Esophagus (tissue), 2 donors: Measurements from ENCODE around the gene SP6. TPM values are rescaled to one million over a fixed set of nuclear protein-coding genes. Genes with fewer than 3 reads are reported as not detected.

ENCODE experiments used
- H3K27ac ChIP-seq, 2 donors: one replicate each; pipeline ENCODE4 v1.5.1; 2013; ENCODE audit warnings: low read depth in 2 of 2, mild to moderate bottlenecking in 2 of 2, inconsistent platforms in 1 of 2, low read length in 1 of 2, moderate library complexity in 1 of 2
- H3K27me3 ChIP-seq, 2 donors: one replicate each; pipeline ENCODE4 v1.6.1; 2013; ENCODE audit warnings: low read length in 2 of 2, control low read depth in 1 of 2, mild to moderate bottlenecking in 1 of 2; ENCODE audit not compliant: insufficient read depth in 2 of 2, control insufficient read depth in 1 of 2
- H3K36me3 ChIP-seq, 2 donors: one replicate each; pipeline ENCODE4 v1.6.1; 2013; ENCODE audit warnings: low read length in 1 of 2; ENCODE audit not compliant: control insufficient read depth in 2 of 2, insufficient read depth in 2 of 2
- H3K4me1 ChIP-seq, 2 donors: one replicate each; pipeline ENCODE4 v1.6.1; 2013; ENCODE audit warnings: low read length in 1 of 2; ENCODE audit not compliant: control insufficient read depth in 2 of 2, insufficient read depth in 2 of 2
- H3K4me3 ChIP-seq, 2 donors: one replicate each; pipeline ENCODE4 v1.5.1; 2013; ENCODE audit warnings: low read length in 2 of 2, mild to moderate bottlenecking in 2 of 2, low read depth in 1 of 2, moderate library complexity in 1 of 2
- H3K9me3 ChIP-seq, 2 donors: one replicate each; pipeline ENCODE4 v1.6.1; 2013; ENCODE audit warnings: mild to moderate bottlenecking in 2 of 2, low read depth in 1 of 2, low read length in 1 of 2, moderate library complexity in 1 of 2; ENCODE audit not compliant: control insufficient read depth in 2 of 2, insufficient read depth in 1 of 2
- WGBS, 2 donors: extraction: QIAGEN DNeasy Blood & Tissue Kit; methylation state at CpG; one replicate each; pipeline ENCODE4 v1.1.7; 2013; 5-methylcytosine and 5-hydroxymethylcytosine counted together
- polyA plus RNA-seq, 2 donors: library from polyadenylated mRNA; stranded (reverse); fragments of 200-250 nt; gene quantifications; one replicate each; pipeline ENCODE4 v1.2.3, GENCODE V29; 2013
- donor health status: healthy with polysubstance abuse.
- donor health status: Bipolar disorder and iron deficiency.

Gene SP6
- polyA plus RNA-seq, 2 donors = 3.8 to 6.1 TPM

- H3K27me3 ChIP-seq = no peaks in the 10 kb centered on the region
- no peaks in the 10 kb centered on the region for H3K36me3 ChIP-seq
- no peak overlapping the region for H3K27ac ChIP-seq
- 77 to 85% methylated on average over 4 of the region's 4 CpGs for WGBS, 2 donors
- H3K9me3 ChIP-seq = no peaks in the 10 kb centered on the region
- no peak overlapping the region for H3K4me3 ChIP-seq
- H3K4me1 ChIP-seq = no peaks in the 10 kb centered on the region
These were observed 49.7 kb downstream of the SP6 start for GRCh38 chr17:47801176-47801765.

GRCh38 chr17:47800686-47801085 is 50.3 kb downstream of the SP6 start:
- no peaks in the 10 kb centered on the region for H3K9me3 ChIP-seq
- H3K27me3 ChIP-seq = no peaks in the 10 kb centered on the region
- H3K27ac ChIP-seq = no peak overlapping the region
- no peaks in the 10 kb centered on the region for H3K4me1 ChIP-seq
- 82 to 89% methylated on average over 12 of the region's 12 CpGs for WGBS, 2 donors
- H3K4me3 ChIP-seq = no peak overlapping the region
- no peaks in the 10 kb centered on the region for H3K36me3 ChIP-seq

GRCh38 chr17:47797797-47798196 is 53.2 kb downstream of the SP6 start:
- H3K27me3 ChIP-seq = no peaks in the 10 kb centered on the region
- H3K4me1 ChIP-seq = no peaks in the 10 kb centered on the region
- WGBS, 2 donors = 66 to 70% methylated on average over 2 of the region's 2 CpGs
- no peaks in the 10 kb centered on the region for H3K36me3 ChIP-seq
- no peaks in the 10 kb centered on the region for H3K9me3 ChIP-seq
- no peak overlapping the region for H3K4me3 ChIP-seq
- no peak overlapping the region for H3K27ac ChIP-seq

Other genes starting within 250 kb of the SP6 start
- 10 to 100 TPM; 40.8 to 75.5 TPM for gene KPNB1, start 201.2 kb downstream of the SP6 start, polyA plus RNA-seq
- gene TBKBP1, start 157.0 kb downstream of the SP6 start, polyA plus RNA-seq = 10 to 100 TPM in 1 of 2 donors, 1 to 10 TPM in 1; 9.2 to 17.1 TPM
- gene TBX21, start 117.9 kb downstream of the SP6 start, polyA plus RNA-seq = under 1 TPM; 0.18 to 0.24 TPM
- 1 to 10 TPM; 1.9 to 3.7 TPM for gene OSBPL7, start 29.4 kb downstream of the SP6 start, polyA plus RNA-seq
- gene MRPL10, start 19.6 kb downstream of the SP6 start, polyA plus RNA-seq = 10 to 100 TPM; 17.5 to 30.4 TPM
- gene LRRC46, start 19.5 kb downstream of the SP6 start, polyA plus RNA-seq = under 1 TPM; 0.25 to 0.53 TPM
- gene SCRN2, start 9.9 kb downstream of the SP6 start, polyA plus RNA-seq = 10 to 100 TPM; 28.6 to 34.7 TPM
- gene SP2, start 45.1 kb upstream of the SP6 start, polyA plus RNA-seq = 10 to 100 TPM in 1 of 2 donors, 1 to 10 TPM in 1; 5.4 to 10.7 TPM
- 1 to 10 TPM; 9.5 to 9.6 TPM for gene PNPO, start 90.4 kb upstream of the SP6 start, polyA plus RNA-seq
- 10 to 100 TPM in 1 of 2 donors, 1 to 10 TPM in 1; 8.8 to 15.2 TPM for gene PRR15L, start 106.7 kb upstream of the SP6 start, polyA plus RNA-seq
- 100 to 1,000 TPM; 103 to 217 TPM for gene CDK5RAP3, start 120.0 kb upstream of the SP6 start, polyA plus RNA-seq
- gene COPZ2, start 186.6 kb upstream of the SP6 start, polyA plus RNA-seq = 10 to 100 TPM in 1 of 2 donors, 1 to 10 TPM in 1; 8.4 to 12.9 TPM
- 10 to 100 TPM; 39.4 to 45.7 TPM for gene NFE2L1, start 197.2 kb upstream of the SP6 start, polyA plus RNA-seq